ENCODE data around the gene GSTO2.

The GSTO2 gene

GRCh38 chr10:104308439-104308903 lies 39.5 kb downstream of the GSTO2 start:
- DNase-seq (ENCODE audit: low read depth): no peak

GRCh38 chr10:104309980-104310978 lies 41.3 kb downstream of the GSTO2 start:
- DNase-seq (ENCODE audit: low read depth): peak; percentile 82

DNA sequence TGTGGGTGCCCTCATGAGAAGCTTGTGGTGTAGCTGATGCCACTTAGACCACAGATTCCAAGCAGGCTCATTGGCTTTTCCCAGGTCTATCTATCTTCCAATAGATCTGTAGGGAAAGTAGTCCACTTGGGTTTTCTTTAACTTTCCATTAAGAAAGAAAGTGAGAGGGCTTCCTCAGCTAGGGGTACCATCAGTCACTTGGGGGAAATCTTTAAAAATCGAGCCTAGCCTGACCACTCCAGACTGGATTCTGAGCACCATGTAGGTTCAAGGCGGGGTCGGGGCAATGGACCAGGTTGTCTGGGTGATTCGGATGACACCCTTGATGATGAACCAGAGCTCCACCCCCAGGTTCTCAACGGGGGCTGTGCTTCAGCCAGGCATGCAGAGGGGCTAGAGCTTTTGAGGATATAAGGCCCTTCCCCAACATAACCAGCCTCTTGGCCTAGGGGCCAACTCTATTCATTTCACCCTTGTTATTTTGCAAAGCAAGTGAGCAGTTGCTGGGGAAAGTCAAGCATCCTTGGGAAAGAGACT lies 42.3 kb downstream of the GSTO2 start:
- no peak for DNase-seq (ENCODE audit: low read depth)

- no peak for DNase-seq (ENCODE audit: low read depth)
These were observed 45.9 kb downstream of the GSTO2 start for GRCh38 chr10:104314591-104315485.

- DNase-seq (ENCODE audit: low read depth): no peak
These were observed 46.5 kb downstream of the GSTO2 start for GRCh38 chr10:104315486-104315921.

- no peak for DNase-seq (ENCODE audit: low read depth)
These were observed 47.5 kb downstream of the GSTO2 start for GRCh38 chr10:104316321-104317099.

DNA sequence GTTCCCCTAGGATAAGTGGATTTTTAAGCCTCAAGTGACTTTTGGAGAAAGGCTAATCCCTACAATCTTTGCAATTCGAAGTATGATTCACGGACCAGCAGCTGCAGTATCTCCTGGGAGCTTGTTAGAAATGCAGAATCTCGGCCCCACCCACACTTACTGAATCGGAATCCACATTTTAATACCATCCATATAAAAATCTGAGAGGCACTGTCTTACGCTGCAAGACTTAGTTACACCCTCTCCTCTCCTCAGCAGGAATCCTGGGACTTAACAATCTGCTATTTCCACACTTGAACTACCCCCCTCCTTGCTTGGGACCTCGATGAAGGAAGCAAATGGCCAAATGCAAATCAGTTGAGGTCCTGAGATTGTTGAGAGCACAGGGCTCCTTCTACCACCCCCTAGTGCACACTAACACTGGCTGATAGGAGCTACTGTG lies 48.3 kb downstream of the GSTO2 start:
- peak; percentile 50 for DNase-seq (ENCODE audit: low read depth)

GRCh38 chr10:104317726-104318299 lies 48.8 kb downstream of the GSTO2 start:
- no peak for DNase-seq (ENCODE audit: low read depth)

DNA sequence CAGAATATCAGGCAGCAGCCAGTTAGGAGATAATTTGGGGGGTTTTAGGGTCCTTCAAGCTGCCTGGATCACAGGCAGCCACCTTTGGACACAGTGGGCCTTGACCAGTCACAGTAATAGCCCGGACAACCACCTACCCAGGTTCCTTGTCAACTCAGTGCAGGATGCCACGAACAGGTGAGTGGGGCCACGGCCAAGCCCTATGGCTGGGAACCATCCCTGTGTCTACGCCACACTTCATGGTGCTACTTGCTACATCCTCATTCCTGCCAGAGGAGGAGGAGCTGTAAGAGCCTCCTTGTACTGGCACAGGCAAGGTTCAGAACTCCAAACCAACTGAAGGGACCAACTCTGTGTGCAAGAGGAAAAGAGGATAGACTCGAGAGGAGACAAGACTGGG lies 49.3 kb downstream of the GSTO2 start:
- no peak for DNase-seq (ENCODE audit: low read depth)

DNA sequence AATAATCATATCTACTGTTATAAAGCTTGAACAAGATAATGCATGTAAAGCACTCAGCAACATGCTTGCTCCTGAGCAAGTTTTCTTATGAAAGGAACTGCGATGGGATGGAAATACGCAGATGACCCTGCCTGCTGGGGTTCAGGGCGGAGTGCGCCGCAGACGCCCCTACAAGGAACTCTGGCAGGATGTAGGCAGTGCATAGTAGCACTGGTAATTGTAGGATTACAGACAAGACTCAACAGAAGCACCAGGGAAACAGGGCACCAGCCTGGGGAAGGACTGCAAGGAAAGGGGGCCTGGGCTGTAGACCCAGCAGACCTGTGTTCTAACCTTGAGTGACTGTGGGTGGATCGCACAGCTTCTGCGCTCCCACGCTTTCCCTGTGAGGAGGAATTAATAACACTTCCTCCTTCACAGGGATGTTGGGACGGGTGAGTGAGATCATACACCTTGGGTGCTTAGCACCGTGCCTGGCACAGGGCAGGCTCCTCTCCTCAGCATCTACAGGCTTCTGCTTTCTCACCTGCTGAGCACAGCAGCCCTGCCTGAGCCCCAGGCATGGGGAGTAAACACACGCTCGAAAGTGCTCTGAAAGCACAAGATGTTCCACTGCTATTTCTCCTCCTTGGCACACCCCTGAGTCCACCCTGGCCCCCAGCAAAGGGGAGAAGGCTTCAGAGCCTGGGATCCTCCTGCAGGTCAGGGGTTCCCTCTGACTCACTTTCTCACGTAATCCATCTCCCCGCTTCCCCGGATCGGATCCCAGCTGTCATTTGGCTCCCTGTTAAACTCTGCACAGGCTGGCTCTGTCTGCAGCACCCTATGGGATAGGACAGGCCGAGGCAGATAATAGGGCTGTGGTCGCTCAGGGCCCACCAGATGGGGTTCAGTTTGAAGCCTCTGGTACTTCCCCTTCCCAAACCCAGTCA lies 50.1 kb downstream of the GSTO2 start:
- DNase-seq (ENCODE audit: low read depth): no peak

GRCh38 chr10:104321226-104321625 lies 52.2 kb downstream of the GSTO2 start:
- DNase-seq (ENCODE audit: low read depth): no peak

DNA sequence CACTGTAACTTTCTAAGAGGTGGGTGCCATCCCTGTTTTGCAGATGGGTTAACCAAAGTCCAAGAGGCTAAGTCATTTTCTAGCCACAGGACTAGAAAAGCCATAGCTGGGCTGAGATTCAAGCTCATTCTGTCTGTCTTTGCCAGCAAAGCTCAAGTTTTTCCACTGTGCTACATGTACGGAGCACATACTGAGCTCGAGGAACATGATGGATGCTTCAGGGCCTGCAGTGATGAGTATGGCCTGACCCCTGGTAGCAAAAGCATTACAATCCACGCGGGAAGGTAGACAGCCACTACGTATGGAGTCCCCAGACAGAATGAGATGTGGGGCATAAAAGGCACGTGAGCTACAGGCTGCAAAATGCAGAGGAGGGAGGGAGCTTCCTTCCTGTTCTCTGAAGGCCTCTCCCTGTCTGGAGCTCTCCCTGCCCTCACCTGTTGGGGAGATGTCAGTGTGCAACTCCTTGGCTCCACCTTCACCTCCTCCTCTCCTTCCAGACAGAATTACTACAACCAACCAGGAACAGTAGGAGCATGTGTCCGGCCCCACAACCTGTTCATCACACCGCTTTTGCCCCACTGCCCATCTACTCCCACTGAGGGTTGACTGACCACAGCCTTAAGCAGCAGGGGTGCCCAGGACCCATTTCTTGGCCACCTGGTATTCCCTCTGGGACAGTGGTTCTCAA lies 52.9 kb downstream of the GSTO2 start:
- no peak for DNase-seq (ENCODE audit: low read depth)

DNA sequence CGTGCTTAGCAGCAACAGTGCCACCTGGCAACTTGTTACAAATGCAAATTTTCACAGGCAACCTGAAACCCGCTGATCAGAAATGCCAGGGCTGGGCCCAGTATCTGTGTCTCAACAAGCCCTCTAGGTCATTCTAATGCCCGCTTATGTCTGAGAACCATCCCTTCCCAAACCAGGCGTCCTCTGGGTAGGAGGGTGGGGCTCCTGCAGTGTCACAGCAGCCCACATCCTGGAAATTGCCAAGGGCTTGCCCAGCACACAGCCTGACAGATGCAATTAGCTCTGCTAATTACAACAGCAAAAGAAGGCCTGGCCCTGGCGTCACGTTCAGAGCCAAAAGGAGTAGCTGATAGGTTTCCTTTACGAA lies 53.4 kb downstream of the GSTO2 start:
- no peak for DNase-seq (ENCODE audit: low read depth)

DNA sequence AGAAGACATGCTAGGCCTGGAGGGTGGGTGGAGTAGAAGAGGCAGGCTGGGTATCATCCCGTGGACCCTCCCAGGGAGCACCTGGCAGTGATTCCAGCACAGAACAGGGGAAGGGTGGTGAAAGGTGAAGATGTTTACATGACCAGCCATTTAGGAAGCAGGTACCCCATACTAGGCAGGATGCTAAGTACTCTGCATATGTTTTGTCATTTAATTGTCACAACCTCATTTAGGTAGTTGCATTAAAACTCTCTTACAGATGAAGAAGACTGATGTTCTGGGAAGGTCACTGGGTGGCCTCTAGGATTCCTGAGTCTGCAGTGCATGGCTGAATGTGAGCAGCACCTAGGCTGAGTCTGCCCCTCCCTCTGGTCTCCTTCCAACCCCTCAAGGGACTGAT lies 54.1 kb downstream of the GSTO2 start:
- DNase-seq (ENCODE audit: low read depth): no peak

DNA sequence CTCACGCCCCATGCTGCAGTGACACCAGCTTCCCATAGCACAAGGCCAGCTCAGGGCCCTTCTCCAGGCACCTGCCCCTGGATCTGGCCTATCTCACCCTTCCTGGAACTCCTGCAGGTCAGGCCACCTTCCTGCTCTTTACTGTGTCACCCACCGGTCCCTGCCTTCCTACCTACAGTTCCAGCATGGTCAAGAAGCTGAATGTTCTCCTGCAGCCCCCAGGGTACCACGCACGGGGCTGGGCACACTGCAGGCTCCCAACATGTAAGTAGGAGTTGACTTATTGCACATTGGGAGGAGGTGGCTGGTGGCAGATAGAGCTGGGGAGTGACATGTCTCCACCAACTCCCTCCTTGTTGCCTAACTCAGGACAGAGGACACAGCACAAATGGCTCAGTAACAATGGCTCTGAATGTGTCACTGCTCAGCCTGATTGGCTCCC lies 54.8 kb downstream of the GSTO2 start:
- no peak for DNase-seq (ENCODE audit: low read depth)

GRCh38 chr10:104324221-104324686 lies 55.3 kb downstream of the GSTO2 start:
- DNase-seq (ENCODE audit: low read depth): no peak

DNA sequence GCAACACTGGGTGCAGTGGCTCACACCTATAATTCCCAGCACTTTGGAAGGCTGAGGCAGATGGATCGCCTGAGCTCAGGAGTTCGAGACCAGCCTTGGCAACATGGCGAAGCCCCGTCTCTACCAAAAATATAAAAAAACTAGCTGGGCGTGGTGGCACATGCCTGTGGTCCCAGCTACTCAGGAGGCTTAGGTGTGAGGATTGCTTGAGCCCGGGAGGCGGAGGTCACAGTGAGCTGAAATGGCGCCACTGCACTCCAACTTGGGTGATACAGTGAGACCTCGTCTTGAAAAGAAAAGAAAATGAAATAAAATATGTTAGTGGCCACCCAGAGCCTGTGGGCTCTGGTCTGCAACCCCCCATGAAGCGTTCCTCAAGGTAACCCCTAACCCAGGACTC lies 55.9 kb downstream of the GSTO2 start:
- DNase-seq (ENCODE audit: low read depth): no peak

GRCh38 chr10:104325436-104326435 lies 56.8 kb downstream of the GSTO2 start:
- no peak for DNase-seq (ENCODE audit: low read depth)
